ENCODE data around the gene SRGAP1. TPM values are rescaled to one million over a fixed set of nuclear protein-coding genes. Genes with fewer than 3 reads are reported as not detected.

Gene SRGAP1
- total RNA-seq, 1 donor from 2014 or later: 49.3 TPM

GRCh38 chr12:63957496-63957895 is 113.0 kb downstream of the SRGAP1 start:
- H3K27ac Mint-ChIP-seq (ENCODE audit: unreplicated experiment): no peak overlapping the region
- H3K36me3 Mint-ChIP-seq (ENCODE audit: low read depth, unreplicated experiment): peaks cover 7% of the 10 kb centered on the region
- no peaks in the 10 kb centered on the region for H3K27me3 Mint-ChIP-seq (ENCODE audit: unreplicated experiment)
- no peak overlapping the region for H3K4me3 Mint-ChIP-seq (ENCODE audit: unreplicated experiment)
- no peak for TF ChIP-seq CTCF (IDR thresholded peaks at IDR 0.05; ENCODE audit: unreplicated experiment)
- H3K4me1 Mint-ChIP-seq (ENCODE audit: unreplicated experiment): peaks cover 19% of the 10 kb centered on the region
- no peaks in the 10 kb centered on the region for H3K9me3 Mint-ChIP-seq (ENCODE audit: unreplicated experiment)
- no peak for DNase-seq (ENCODE audit: low spot score)

GRCh38 chr12:63958876-63959580 is 114.5 kb downstream of the SRGAP1 start:
- DNase-seq (ENCODE audit: low spot score): no peak
- Mint-ChIP-seq H3K4me1 (ENCODE audit: unreplicated experiment) (peaks cover 19% of the 10 kb centered on the region), H3K4me3 (ENCODE audit: unreplicated experiment) (no peak overlapping the region), H3K27me3 (ENCODE audit: unreplicated experiment) (no peaks in the 10 kb centered on the region), H3K9me3 (ENCODE audit: unreplicated experiment) (no peaks in the 10 kb centered on the region), H3K36me3 (ENCODE audit: low read depth, unreplicated experiment) (no peaks in the 10 kb centered on the region), H3K27ac (ENCODE audit: unreplicated experiment) (no peak overlapping the region)
- no peak for TF ChIP-seq CTCF (IDR thresholded peaks at IDR 0.05; ENCODE audit: unreplicated experiment)

GRCh38 chr12:63961048-63961447 is 116.5 kb downstream of the SRGAP1 start:
- no peak overlapping the region for H3K27ac Mint-ChIP-seq (ENCODE audit: unreplicated experiment)
- H3K9me3 Mint-ChIP-seq (ENCODE audit: unreplicated experiment): no peaks in the 10 kb centered on the region
- peaks cover 15% of the 10 kb centered on the region for H3K4me1 Mint-ChIP-seq (ENCODE audit: unreplicated experiment)
- no peak overlapping the region for H3K4me3 Mint-ChIP-seq (ENCODE audit: unreplicated experiment)
- no peak for TF ChIP-seq CTCF (IDR thresholded peaks at IDR 0.05; ENCODE audit: unreplicated experiment)
- no peak for DNase-seq (ENCODE audit: low spot score)
- H3K36me3 Mint-ChIP-seq (ENCODE audit: low read depth, unreplicated experiment): no peaks in the 10 kb centered on the region
- no peaks in the 10 kb centered on the region for H3K27me3 Mint-ChIP-seq (ENCODE audit: unreplicated experiment)

- no peak for DNase-seq (ENCODE audit: low spot score)
- H3K27ac Mint-ChIP-seq (ENCODE audit: unreplicated experiment): no peak overlapping the region
- no peak overlapping the region for H3K4me3 Mint-ChIP-seq (ENCODE audit: unreplicated experiment)
- H3K36me3 Mint-ChIP-seq (ENCODE audit: low read depth, unreplicated experiment): no peaks in the 10 kb centered on the region
- H3K4me1 Mint-ChIP-seq (ENCODE audit: unreplicated experiment): peaks cover 12% of the 10 kb centered on the region
- no peak for TF ChIP-seq CTCF (IDR thresholded peaks at IDR 0.05; ENCODE audit: unreplicated experiment)
- H3K9me3 Mint-ChIP-seq (ENCODE audit: unreplicated experiment): no peaks in the 10 kb centered on the region
- H3K27me3 Mint-ChIP-seq (ENCODE audit: unreplicated experiment): peaks cover under 1% of the 10 kb centered on the region
Observed at GRCh38 chr12:63961543-63961942, 117.0 kb downstream of the SRGAP1 start.

- peaks cover 17% of the 10 kb centered on the region for H3K4me1 Mint-ChIP-seq (ENCODE audit: unreplicated experiment)
- TF ChIP-seq CTCF (IDR thresholded peaks at IDR 0.05; ENCODE audit: unreplicated experiment): no peak
- no peak overlapping the region for H3K4me3 Mint-ChIP-seq (ENCODE audit: unreplicated experiment)
- no peak for DNase-seq (ENCODE audit: low spot score)
- H3K36me3 Mint-ChIP-seq (ENCODE audit: low read depth, unreplicated experiment): no peaks in the 10 kb centered on the region
- H3K9me3 Mint-ChIP-seq (ENCODE audit: unreplicated experiment): no peaks in the 10 kb centered on the region
- H3K27ac Mint-ChIP-seq (ENCODE audit: unreplicated experiment): no peak overlapping the region
- H3K27me3 Mint-ChIP-seq (ENCODE audit: unreplicated experiment): peaks cover 1% of the 10 kb centered on the region
Observed at GRCh38 chr12:63963868-63964267, 119.4 kb downstream of the SRGAP1 start.

Measured in endothelial cell (in vitro differentiated cells).